ENCODE results near the gene CPLANE2.

Gene CPLANE2

GRCh38 chr1:16249596-16250241 is 12.7 kb upstream of the CPLANE2 start (continued):
- TF ChIP-seq ATF2 (tag by site-specific recombination; IDR thresholded peaks at IDR 0.05; ENCODE audit: low read depth), result no peak
- no peak for TF ChIP-seq MYNN (tag by site-specific recombination; IDR thresholded peaks at IDR 0.05; ENCODE audit: borderline replicate concordance)
- no peak for TF ChIP-seq ZNF2 (tag by site-specific recombination; IDR thresholded peaks at IDR 0.05)
- peak; percentile 54; the same call in 1 of the 2 replicates for TF ChIP-seq PRDM4 (tag by site-specific recombination; IDR thresholded peaks at IDR 0.05)
- TF ChIP-seq ZNF112 (tag by site-specific recombination; IDR thresholded peaks at IDR 0.05), result no peak
- TF ChIP-seq ZNF350 (tag by site-specific recombination; IDR thresholded peaks at IDR 0.05), result no peak
- TF ChIP-seq ZNF658 (tag by site-specific recombination; IDR thresholded peaks at IDR 0.05), result no peak
- TF ChIP-seq PATZ1 (tag by site-specific recombination; IDR thresholded peaks at IDR 0.05), result peak; percentile 45; the same call in 1 of the 2 replicates
- TF ChIP-seq ZNF571 (tag by site-specific recombination; IDR thresholded peaks at IDR 0.05), result no peak
- no peak for TF ChIP-seq ZBTB1 (tag by site-specific recombination; IDR thresholded peaks at IDR 0.05)
- no peak for TF ChIP-seq ZNF169 (tag by site-specific recombination; IDR thresholded peaks at IDR 0.05)
- no peak for TF ChIP-seq ZNF19 (tag by site-specific recombination; IDR thresholded peaks at IDR 0.05; ENCODE audit: low read depth)
- no peak for TF ChIP-seq ZNF610 (tag by site-specific recombination; IDR thresholded peaks at IDR 0.05; ENCODE audit: borderline replicate concordance)
- TF ChIP-seq ZNF776 (tag by site-specific recombination; IDR thresholded peaks at IDR 0.05; ENCODE audit: borderline replicate concordance), result no peak
- no peak for TF ChIP-seq SETDB1 (IDR thresholded peaks at IDR 0.05; ENCODE audit: insufficient read length, low read length)
- TF ChIP-seq ZSCAN18 (tag by site-specific recombination; IDR thresholded peaks at IDR 0.05), result no peak
- no peak for TF ChIP-seq ZNF501 (tag by site-specific recombination; IDR thresholded peaks at IDR 0.05)
- TF ChIP-seq SP3 (tag by site-specific recombination; IDR thresholded peaks at IDR 0.05), result no peak
- TF ChIP-seq ZNF366 (tag by site-specific recombination; conservative IDR thresholded peaks at IDR 0.05), result peak; percentile 32
- 0 out of 2 replicates have a peak, but pooled peaks have one; percentile 43 for TF ChIP-seq ZNF184 (tag by site-specific recombination; IDR thresholded peaks at IDR 0.05)
- TF ChIP-seq ZBTB44 (tag by site-specific recombination; IDR thresholded peaks at IDR 0.05), result peak; percentile 37; the same call in 1 of the 2 replicates
- no peak for TF ChIP-seq SP2 (tag by site-specific recombination; IDR thresholded peaks at IDR 0.05)
- TF ChIP-seq ZNF654 (tag by site-specific recombination; IDR thresholded peaks at IDR 0.05; ENCODE audit: low read depth), result no peak
- no peak for TF ChIP-seq ZBTB26 (tag by site-specific recombination; optimal IDR thresholded peaks at IDR 0.05)
- no peak for TF ChIP-seq ZNF521 (tag by site-specific recombination; IDR thresholded peaks at IDR 0.05)
- no peak for TF ChIP-seq ZNF785 (tag by site-specific recombination; IDR thresholded peaks at IDR 0.05)
- TF ChIP-seq ZNF639 (tag by site-specific recombination; IDR thresholded peaks at IDR 0.05), result 0 out of 2 replicates have a peak, but pooled peaks have one; percentile 34
